Immature natural killer cell (primary cell): ENCODE results near the gene R3HDM2. TPM values are rescaled to one million over a fixed set of nuclear protein-coding genes. Genes with fewer than 3 reads are reported as not detected.

Source experiments
- DNase-seq, 3 donors: peaks; one replicate each; pipeline ENCODE4 v3.0.0; 2022; ENCODE audit warnings: mixed read lengths in 1 of 3
- H3K27ac Mint-ChIP-seq, 6 donors: one replicate each; pipeline ENCODE4 v1.8.0; 2020; ENCODE audit warnings: mixed read lengths in 6 of 6, mild to moderate bottlenecking in 5 of 6, inconsistent platforms in 4 of 6, moderate library complexity in 3 of 6
- H3K27me3 Mint-ChIP-seq, 3 donors: one replicate each; pipeline ENCODE4 v1.8.0; 2020 to 2021; ENCODE audit warnings: low read depth in 3 of 3, mild to moderate bottlenecking in 3 of 3, mixed read lengths in 3 of 3, moderate library complexity in 3 of 3, inconsistent platforms in 1 of 3
- H3K36me3 Mint-ChIP-seq, 3 donors: one replicate each; pipeline ENCODE4 v1.8.0; 2020; ENCODE audit warnings: mixed read lengths in 3 of 3, inconsistent platforms in 2 of 3, mild to moderate bottlenecking in 2 of 3
- H3K4me1 Mint-ChIP-seq, 2 donors: one replicate each; pipeline ENCODE4 v1.8.0; 2020; ENCODE audit warnings: inconsistent platforms in 2 of 2, mild to moderate bottlenecking in 2 of 2, mixed read lengths in 2 of 2, moderate library complexity in 1 of 2
- H3K4me3 Mint-ChIP-seq, 5 donors: one replicate each; pipeline ENCODE4 v1.8.0; 2020; ENCODE audit warnings: mild to moderate bottlenecking in 5 of 5, mixed read lengths in 5 of 5, inconsistent platforms in 3 of 5, moderate library complexity in 3 of 5
- H3K9me3 Mint-ChIP-seq, 6 donors: one replicate each; pipeline ENCODE4 v1.8.0; 2020; ENCODE audit warnings: mild to moderate bottlenecking in 6 of 6, mixed read lengths in 6 of 6, inconsistent platforms in 4 of 6, moderate library complexity in 3 of 6
- polyA plus RNA-seq, 3 donors: library from polyadenylated mRNA; unstranded; fragments of 300-500 nt; fragmentation: Illumina TruSeq; gene quantifications; one replicate each; pipeline ENCODE4 v1.2.3, GENCODE V29; 2021

R3HDM2 gene
- polyA plus RNA-seq, 3 donors from 2014 or later = 0.12 to 19.0 (median 3.3) TPM

DNA sequence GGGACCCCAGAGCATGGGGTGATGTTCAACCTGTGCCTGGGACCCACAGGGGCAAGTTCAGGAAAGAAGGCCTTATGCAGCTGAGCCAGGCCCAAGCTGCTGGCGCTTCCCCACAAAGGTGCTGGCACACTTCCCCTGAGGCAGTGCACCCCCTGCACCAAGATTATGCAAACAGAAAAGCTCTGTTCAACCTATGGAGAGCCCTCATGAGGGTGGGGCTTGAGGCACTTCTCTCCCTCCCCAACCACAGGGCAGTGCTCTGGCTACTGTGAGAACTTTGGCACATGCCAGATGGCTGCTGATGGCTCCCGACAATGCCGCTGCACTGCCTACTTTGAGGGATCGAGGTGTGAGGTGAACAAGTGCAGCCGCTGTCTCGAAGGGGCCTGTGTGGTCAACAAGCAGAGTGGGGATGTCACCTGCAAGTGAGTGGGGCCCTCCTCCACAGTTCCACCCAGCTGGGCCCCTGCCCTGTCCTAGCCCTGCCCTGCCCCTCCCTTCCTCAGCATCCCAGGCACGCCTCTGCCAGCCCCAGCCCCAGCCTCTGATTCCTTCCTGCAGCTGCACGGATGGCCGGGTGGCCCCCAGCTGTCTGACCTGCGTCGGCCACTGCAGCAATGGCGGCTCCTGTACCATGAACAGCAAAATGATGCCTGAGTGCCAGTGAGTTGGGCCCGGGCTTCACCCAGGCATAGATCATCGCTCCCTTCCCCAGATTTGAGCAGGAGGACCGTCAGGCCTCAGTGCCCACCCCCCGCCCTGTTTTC, 219.7 kb downstream of the R3HDM2 start:
- H3K27me3 Mint-ChIP-seq = peaks cover 15 to 34% (median 31%) of the 10 kb centered on the region in 3 donors
- no peaks in the 10 kb centered on the region for H3K36me3 Mint-ChIP-seq
- peaks cover 24 to 30% of the 10 kb centered on the region in 2 donors for H3K4me1 Mint-ChIP-seq
- no peak overlapping the region for H3K4me3 Mint-ChIP-seq
- no peak for DNase-seq
- H3K9me3 Mint-ChIP-seq = peaks cover 0 to 2% (median 0%) of the 10 kb centered on the region in 6 donors
- no peak overlapping the region for H3K27ac Mint-ChIP-seq

DNA sequence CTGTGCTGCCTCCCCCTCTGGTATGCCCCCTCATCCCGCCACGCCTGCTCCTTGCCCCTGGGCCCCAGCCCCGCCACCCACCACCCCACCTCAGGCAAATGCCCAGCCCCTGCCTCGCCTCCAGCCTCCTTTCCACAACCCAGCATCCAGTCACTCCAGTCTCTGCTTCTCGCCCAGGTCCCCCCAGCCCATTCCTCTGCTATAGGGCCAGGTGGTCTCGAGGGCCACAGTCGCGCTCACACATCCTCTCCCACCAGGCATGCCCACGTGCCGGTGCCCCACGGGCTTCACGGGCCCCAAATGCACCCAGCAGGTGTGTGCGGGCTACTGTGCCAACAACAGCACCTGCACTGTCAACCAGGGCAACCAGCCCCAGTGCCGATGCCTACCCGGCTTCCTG, 220.4 kb downstream of the R3HDM2 start:
- DNase-seq = no peak
- H3K4me1 Mint-ChIP-seq = peaks cover 17 to 23% of the 10 kb centered on the region in 2 donors
- peaks cover 0 to 2% (median 0%) of the 10 kb centered on the region in 6 donors for H3K9me3 Mint-ChIP-seq
- no peak overlapping the region for H3K27ac Mint-ChIP-seq
- no peaks in the 10 kb centered on the region for H3K36me3 Mint-ChIP-seq
- H3K4me3 Mint-ChIP-seq = no peak overlapping the region
- H3K27me3 Mint-ChIP-seq = peaks cover 10 to 28% (median 27%) of the 10 kb centered on the region in 3 donors

DNA sequence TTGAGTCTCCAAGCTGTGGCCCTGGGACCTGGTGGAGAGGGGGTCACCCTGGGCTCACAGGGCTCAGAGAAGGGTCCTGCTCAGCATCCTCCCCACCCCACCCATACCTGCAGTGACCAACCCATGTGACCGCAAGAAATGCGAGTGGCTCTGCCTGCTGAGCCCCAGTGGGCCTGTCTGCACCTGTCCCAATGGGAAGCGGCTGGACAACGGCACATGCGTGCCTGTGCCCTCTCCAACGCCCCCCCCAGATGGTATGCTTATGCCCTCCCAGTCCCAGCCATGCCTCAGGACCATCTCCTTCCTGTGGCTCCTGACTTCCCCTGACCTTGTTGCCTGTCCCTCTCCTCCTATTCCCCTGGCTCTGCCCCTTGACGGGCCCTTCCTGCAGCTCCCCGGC, 220.9 kb downstream of the R3HDM2 start:
- peaks cover 13 to 18% of the 10 kb centered on the region in 2 donors for H3K4me1 Mint-ChIP-seq
- DNase-seq = no peak
- peaks cover 10 to 23% (median 23%) of the 10 kb centered on the region in 3 donors for H3K27me3 Mint-ChIP-seq
- H3K9me3 Mint-ChIP-seq = peaks cover 0 to 2% (median 0%) of the 10 kb centered on the region in 6 donors
- H3K27ac Mint-ChIP-seq = no peak overlapping the region
- no peak overlapping the region for H3K4me3 Mint-ChIP-seq
- H3K36me3 Mint-ChIP-seq = no peaks in the 10 kb centered on the region

DNA sequence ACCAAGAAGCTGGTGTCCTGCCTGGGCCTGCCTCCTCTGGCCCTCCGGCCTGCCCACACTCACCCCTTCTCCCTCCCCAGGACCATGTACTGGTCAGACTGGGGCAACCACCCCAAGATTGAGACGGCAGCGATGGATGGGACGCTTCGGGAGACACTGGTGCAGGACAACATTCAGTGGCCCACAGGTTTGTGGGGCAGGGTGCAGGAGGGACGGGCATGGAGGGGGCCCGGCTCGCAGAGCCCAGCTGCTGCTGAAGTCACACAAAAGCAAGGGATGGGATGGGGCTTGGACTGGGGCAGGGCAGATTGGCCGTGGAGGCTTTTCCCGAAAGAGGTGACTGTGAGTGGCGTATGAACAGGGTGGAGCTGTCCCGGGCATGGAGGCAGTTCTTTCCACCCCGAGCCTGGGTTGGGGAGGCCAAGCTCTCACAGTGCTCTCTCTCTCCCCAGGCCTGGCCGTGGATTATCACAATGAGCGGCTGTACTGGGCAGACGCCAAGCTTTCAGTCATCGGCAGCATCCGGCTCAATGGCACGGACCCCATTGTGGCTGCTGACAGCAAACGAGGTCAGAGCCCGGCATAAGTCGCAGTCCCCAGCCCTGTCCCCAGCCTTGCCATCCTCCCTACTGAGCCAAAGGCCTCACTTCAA, 222.1 kb downstream of the R3HDM2 start:
- Mint-ChIP-seq H3K27me3 (peaks cover 5 to 12% (median 11%) of the 10 kb centered on the region in 3 donors), H3K27ac (no peak overlapping the region), H3K4me1 (peaks cover 4 to 6% of the 10 kb centered on the region in 2 donors), H3K36me3 (no peaks in the 10 kb centered on the region), H3K4me3 (no peak overlapping the region), H3K9me3 (peaks cover 0 to under 1% (median 0%) of the 10 kb centered on the region in 6 donors)
- DNase-seq = no peak

- Mint-ChIP-seq H3K4me3 (no peak overlapping the region), H3K27me3 (peaks cover 0 to 9% (median 5%) of the 10 kb centered on the region in 3 donors), H3K27ac (no peak overlapping the region), H3K9me3 (no peaks in the 10 kb centered on the region), H3K36me3 (no peaks in the 10 kb centered on the region), H3K4me1 (no peaks in the 10 kb centered on the region)
- no peak for DNase-seq
Measured at GRCh38 chr12:57207731-57208630, 222.9 kb downstream of the R3HDM2 start.

DNA sequence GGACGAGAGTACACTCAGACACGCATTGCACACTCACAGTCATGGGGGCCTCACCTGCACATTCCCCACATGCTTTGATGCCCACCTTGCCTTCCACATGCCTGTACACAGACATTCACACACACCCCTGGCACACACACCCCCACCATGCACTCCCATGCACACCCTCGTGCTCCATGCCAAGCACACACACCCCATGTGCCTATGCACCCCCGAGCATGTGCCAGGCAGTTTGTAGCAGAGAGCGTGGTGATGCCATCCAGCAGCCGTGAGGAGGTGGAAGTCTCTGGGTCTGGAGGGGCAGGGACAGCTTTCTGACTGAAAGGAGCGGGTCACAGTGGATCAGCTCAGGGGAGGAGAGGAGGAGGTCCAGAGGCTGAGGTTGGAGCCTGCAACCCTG, 224.9 kb downstream of the R3HDM2 start:
- H3K27me3 Mint-ChIP-seq = peaks cover 0 to 8% (median 5%) of the 10 kb centered on the region in 3 donors

GRCh38 chr12:57205186-57205585, 225.7 kb downstream of the R3HDM2 start:
- no peaks in the 10 kb centered on the region for H3K4me1 Mint-ChIP-seq
- H3K4me3 Mint-ChIP-seq = no peak overlapping the region
- no peaks in the 10 kb centered on the region for H3K9me3 Mint-ChIP-seq
- DNase-seq = no peak
- peaks cover 0 to 8% (median 5%) of the 10 kb centered on the region in 3 donors for H3K27me3 Mint-ChIP-seq
- no peaks in the 10 kb centered on the region for H3K36me3 Mint-ChIP-seq
- H3K27ac Mint-ChIP-seq = no peak overlapping the region

More for the DNA sequence above, 224.9 kb downstream of the R3HDM2 start:
- no peaks in the 10 kb centered on the region for H3K4me1 Mint-ChIP-seq
- no peaks in the 10 kb centered on the region for H3K36me3 Mint-ChIP-seq
- no peak for DNase-seq
- no peak overlapping the region for H3K27ac Mint-ChIP-seq
- no peaks in the 10 kb centered on the region for H3K9me3 Mint-ChIP-seq
- H3K4me3 Mint-ChIP-seq = no peak overlapping the region

DNA sequence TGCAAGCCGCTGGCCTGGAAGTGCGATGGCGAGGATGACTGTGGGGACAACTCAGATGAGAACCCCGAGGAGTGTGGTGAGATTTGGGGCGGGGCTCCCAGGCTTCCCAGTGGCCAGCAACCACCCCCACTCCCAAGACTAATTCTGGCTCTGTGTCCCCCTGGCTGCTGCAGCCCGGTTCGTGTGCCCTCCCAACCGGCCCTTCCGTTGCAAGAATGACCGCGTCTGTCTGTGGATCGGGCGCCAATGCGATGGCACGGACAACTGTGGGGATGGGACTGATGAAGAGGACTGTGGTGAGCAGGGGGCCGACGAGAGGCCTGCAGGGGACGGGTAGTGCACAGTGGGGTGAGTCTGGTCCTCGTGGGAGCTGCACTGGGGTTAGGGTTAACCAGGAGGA, 226.4 kb downstream of the R3HDM2 start:
- Mint-ChIP-seq H3K9me3 (no peaks in the 10 kb centered on the region), H3K36me3 (no peaks in the 10 kb centered on the region), H3K4me1 (no peaks in the 10 kb centered on the region), H3K27ac (no peak overlapping the region), H3K27me3 (peaks cover 0 to 8% (median 5%) of the 10 kb centered on the region in 3 donors), H3K4me3 (no peak overlapping the region)
- DNase-seq = no peak

DNA sequence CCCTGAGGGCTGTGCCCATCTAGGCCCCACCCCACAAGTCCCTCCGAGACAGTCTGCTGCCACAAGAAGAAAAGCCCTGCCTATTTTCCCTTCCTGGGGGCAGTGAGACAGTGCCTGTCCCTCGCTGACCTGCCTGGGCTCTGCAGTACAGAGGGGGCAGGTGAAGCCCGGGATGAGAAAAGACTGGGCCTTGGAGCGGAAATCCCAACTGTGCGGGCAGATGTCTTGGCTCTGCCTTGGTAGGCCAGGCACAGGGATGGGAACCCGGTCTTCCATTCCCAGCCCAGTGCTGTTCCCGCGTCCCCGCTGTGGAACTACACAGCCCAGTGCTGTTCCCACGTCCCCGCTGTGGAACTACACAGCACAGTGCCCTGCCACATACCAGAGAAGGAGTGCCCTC, 227.1 kb downstream of the R3HDM2 start:
- Mint-ChIP-seq H3K27me3 (peaks cover 0 to 8% (median 5%) of the 10 kb centered on the region in 3 donors), H3K4me3 (no peak overlapping the region), H3K36me3 (no peaks in the 10 kb centered on the region), H3K9me3 (no peaks in the 10 kb centered on the region), H3K27ac (no peak overlapping the region), H3K4me1 (no peaks in the 10 kb centered on the region)
- DNase-seq = no peak

Other genes with a start within 250 kb of the R3HDM2 start
- gene NXPH4, start 214.2 kb downstream of the R3HDM2 start, polyA plus RNA-seq = not detected
- 10 to 100 TPM; 43.1 to 50.8 (median 49.3) TPM for gene SHMT2, start 201.3 kb downstream of the R3HDM2 start, polyA plus RNA-seq
- gene STAC3, start 179.9 kb downstream of the R3HDM2 start, polyA plus RNA-seq = not detected
- under 1 TPM in 1 of 3 donors, not detected in 2; 0.15 TPM for gene INHBC, start 3.7 kb upstream of the R3HDM2 start, polyA plus RNA-seq
- gene INHBE, start 24.3 kb upstream of the R3HDM2 start, polyA plus RNA-seq = not detected
- under 1 TPM in 2 of 3 donors, not detected in 1; 0.33 to 0.40 TPM for gene GLI1, start 28.7 kb upstream of the R3HDM2 start, polyA plus RNA-seq
- gene ARHGAP9, start 48.8 kb upstream of the R3HDM2 start, polyA plus RNA-seq = 100 to 1,000 TPM; 148 to 294 (median 163) TPM
- gene MARS1, start 57.0 kb upstream of the R3HDM2 start, polyA plus RNA-seq = 100 to 1,000 TPM; 100 to 158 (median 114) TPM
- 10 to 100 TPM; 22.8 to 38.8 (median 29.4) TPM for gene DDIT3, start 89.5 kb upstream of the R3HDM2 start, polyA plus RNA-seq
- gene MBD6, start 91.8 kb upstream of the R3HDM2 start, polyA plus RNA-seq = 1 to 10 TPM; 1.8 to 5.5 (median 2.7) TPM
- gene DCTN2, start 116.1 kb upstream of the R3HDM2 start, polyA plus RNA-seq = 10 to 100 TPM; 90.2 to 99.0 (median 93.8) TPM
- gene KIF5A, start 119.0 kb upstream of the R3HDM2 start, polyA plus RNA-seq = not detected
- gene PIP4K2C, start 160.1 kb upstream of the R3HDM2 start, polyA plus RNA-seq = 10 to 100 TPM; 33.0 to 61.8 (median 54.1) TPM
- gene DTX3, start 173.8 kb upstream of the R3HDM2 start, polyA plus RNA-seq = 10 to 100 TPM in 1 of 3 donors, 1 to 10 TPM in 2; 8.1 to 20.2 (median 9.5) TPM
- under 1 TPM in 1 of 3 donors, not detected in 2; 0.27 TPM for gene ARHGEF25, start 180.4 kb upstream of the R3HDM2 start, polyA plus RNA-seq
- not detected for gene B4GALNT1, start 202.2 kb upstream of the R3HDM2 start, polyA plus RNA-seq